SU-DHL-6 (cell line): Measurements from ENCODE around the gene EPB41L4A.

ENCODE experiments used
- H2AFZ ChIP-seq: fragments of 200-600 bp; sonication (generic); 2 replicates; pipeline ENCODE4 v1.6.1; 2014; ENCODE audit warnings: low read depth, mild to moderate bottlenecking, moderate library complexity, mixed read lengths, antibody characterized with exemption, low read length; ENCODE audit not compliant: severe bottlenecking
- H3F3A ChIP-seq: fragments of 200-600 bp; shearing (Covaris generic); 2 replicates; pipeline ENCODE4 v1.6.0; 2016; ENCODE audit warnings: antibody characterized with exemption, mild to moderate bottlenecking; ENCODE audit not compliant: insufficient read depth
- H3K27ac ChIP-seq: fragments of 200-600 bp; sonication (generic); 2 replicates; pipeline ENCODE4 v1.5.1; 2016; ENCODE audit warnings: low read depth, mild to moderate bottlenecking, low read length, moderate library complexity, mixed read lengths
- H3K27me3 ChIP-seq: fragments of 200-600 bp; sonication (generic), shearing (Covaris generic); 2 replicates; pipeline ENCODE4 v1.6.0; 2014; ENCODE audit warnings: mild to moderate bottlenecking, low read length
- H3K36me3 ChIP-seq: fragments of 200-600 bp; sonication (generic); 2 replicates; pipeline ENCODE4 v1.6.1; 2014; ENCODE audit warnings: mild to moderate bottlenecking, low read length, mixed read lengths
- H3K4me2 ChIP-seq: fragments of 300-600, 200-600 bp; shearing (Covaris generic), sonication (generic); 2 replicates; pipeline ENCODE4 v1.6.0; 2014; ENCODE audit warnings: low read length, low read depth, mild to moderate bottlenecking; ENCODE audit not compliant: poor library complexity, severe bottlenecking
- H3K4me3 ChIP-seq: fragments of 200-600 bp; sonication (generic); 2 replicates; pipeline ENCODE4 v1.5.1; 2014; ENCODE audit warnings: antibody characterized with exemption, low read length, mild to moderate bottlenecking, mixed read lengths; ENCODE audit not compliant: insufficient read depth, poor library complexity, severe bottlenecking
- H3K79me2 ChIP-seq: fragments of 200-600 bp; sonication (generic); 2 replicates; pipeline ENCODE4 v1.6.1; 2014; ENCODE audit warnings: mild to moderate bottlenecking, low read length, moderate library complexity; ENCODE audit not compliant: insufficient read depth
- H3K9ac ChIP-seq: fragments of 200-600 bp; sonication (generic); 2 replicates; pipeline ENCODE4 v1.7.0; 2014; ENCODE audit warnings: mild to moderate bottlenecking, low read length
- H3K9me2 ChIP-seq: fragments of 200-600 bp; sonication (generic); replicated peaks from 2 replicates; pipeline ENCODE4 v1.6.1; 2014; ENCODE audit warnings: low read length; ENCODE audit not compliant: insufficient read depth
- H3K9me3 ChIP-seq: fragments of 200-600 bp; sonication (generic); 2 replicates; pipeline ENCODE4 v1.6.1; 2014; ENCODE audit warnings: low read length, mixed read lengths; ENCODE audit not compliant: insufficient read depth
- H4K20me1 ChIP-seq: fragments of 200-600 bp; sonication (generic); 2 replicates; pipeline ENCODE4 v1.6.1; 2014; ENCODE audit warnings: low read depth, mild to moderate bottlenecking, antibody characterized with exemption, low read length, moderate library complexity, mixed read lengths
- CTCF ChIP-seq: fragments of 200-600 bp; sonication (generic); IDR thresholded peaks from one replicate; pipeline ENCODE4 v1.5.1; 2017; ENCODE audit warnings: antibody characterized with exemption, mild to moderate bottlenecking, low read length, moderate library complexity; ENCODE audit not compliant: insufficient read depth, poor library complexity, severe bottlenecking
- EZH2phosphoT487 ChIP-seq: fragments of 200-600 bp; sonication (generic), shearing (Covaris generic); conservative IDR thresholded peaks from 2 replicates; pipeline ENCODE4 v1.6.1; 2018; ENCODE audit warnings: mild to moderate bottlenecking, antibody characterized with exemption, low read length, moderate library complexity, mixed read lengths

EPB41L4A gene

DNA sequence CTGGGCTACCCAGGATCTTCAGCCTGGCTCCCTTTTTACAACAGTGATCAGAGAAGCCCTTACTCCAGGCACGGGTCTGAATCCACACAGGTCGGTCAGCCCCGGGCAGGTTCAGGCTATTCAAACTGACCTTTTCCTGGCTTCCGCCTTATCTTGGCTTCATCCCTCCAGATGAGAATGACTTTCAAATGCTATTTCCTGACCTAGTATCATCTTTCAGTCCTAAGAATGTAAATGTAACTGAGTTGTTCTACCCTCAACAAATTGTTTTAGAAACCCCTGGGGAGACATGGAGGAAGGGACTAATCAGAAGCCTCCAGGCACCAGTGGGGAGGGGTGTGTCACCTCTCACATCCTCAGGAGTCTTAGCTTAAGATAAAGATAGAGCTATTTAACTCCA lies 213.2 kb downstream of the EPB41L4A start:
- Histone ChIP-seq H3K4me3 (no peak overlapping the region), H3K27ac (no peak overlapping the region), H3K9me2 (no peaks in the 10 kb centered on the region), H3K9ac (no peak overlapping the region), H3K9me3 (no peaks in the 10 kb centered on the region), H2AFZ (no peak overlapping the region), H3K4me2 (no peak overlapping the region), H3K27me3 (no peaks in the 10 kb centered on the region), H3K79me2 (no peaks in the 10 kb centered on the region), H3F3A (no peaks in the 10 kb centered on the region), H3K36me3 (no peaks in the 10 kb centered on the region), H4K20me1 (no peaks in the 10 kb centered on the region)
- no peak for TF ChIP-seq EZH2phosphoT487
- TF ChIP-seq CTCF, result no peak

GRCh38 chr5:112203229-112203628 lies 215.8 kb downstream of the EPB41L4A start:
- H3K4me2 ChIP-seq, result no peak overlapping the region
- no peaks in the 10 kb centered on the region for H3K27me3 ChIP-seq
- no peaks in the 10 kb centered on the region for H3K79me2 ChIP-seq
- no peak overlapping the region for H2AFZ ChIP-seq
- H3K27ac ChIP-seq, result no peak overlapping the region
- no peak for TF ChIP-seq EZH2phosphoT487
- TF ChIP-seq CTCF, result no peak
- H4K20me1 ChIP-seq, result no peaks in the 10 kb centered on the region
- no peaks in the 10 kb centered on the region for H3K36me3 ChIP-seq
- no peaks in the 10 kb centered on the region for H3K9me2 ChIP-seq
- H3F3A ChIP-seq, result no peaks in the 10 kb centered on the region
- H3K9me3 ChIP-seq, result no peaks in the 10 kb centered on the region
- H3K4me3 ChIP-seq, result no peak overlapping the region
- H3K9ac ChIP-seq, result no peak overlapping the region

- no peak overlapping the region for H3K4me2 ChIP-seq
- no peaks in the 10 kb centered on the region for H3K27me3 ChIP-seq
- H2AFZ ChIP-seq, result no peak overlapping the region
- H3F3A ChIP-seq, result no peaks in the 10 kb centered on the region
- no peaks in the 10 kb centered on the region for H3K9me3 ChIP-seq
- no peak overlapping the region for H3K9ac ChIP-seq
- TF ChIP-seq CTCF, result no peak
- TF ChIP-seq EZH2phosphoT487, result no peak
- no peaks in the 10 kb centered on the region for H3K9me2 ChIP-seq
- H3K79me2 ChIP-seq, result no peaks in the 10 kb centered on the region
- no peak overlapping the region for H3K4me3 ChIP-seq
- no peaks in the 10 kb centered on the region for H3K36me3 ChIP-seq
- no peaks in the 10 kb centered on the region for H4K20me1 ChIP-seq
- H3K27ac ChIP-seq, result no peak overlapping the region
Observed at GRCh38 chr5:112202694-112203093, 216.4 kb downstream of the EPB41L4A start.
